CD4-positive, CD25-positive, alpha-beta regulatory T cell (primary cell): ENCODE measurements around the gene MYO10. TPM values are rescaled to one million over a fixed set of nuclear protein-coding genes. Genes with fewer than 3 reads are reported as not detected.
"Not testable (repeated sequence)": the region's sequence is repeated elsewhere in the genome, so short reads cannot be mapped to it uniquely, and the experiment has no call there.

Source experiments
- ATAC-seq, 2 donors: fragments of 150-1000 bp; cut with Tn5 transposase; one replicate each; pipeline ENCODE4 v1.10.0; 2021; ENCODE audit warnings: low read depth in 2 of 2, moderate number of reproducible peaks in 2 of 2, moderate library complexity in 1 of 2
- DNase-seq, 3 donors: peaks; one replicate each; pipeline versions ENCODE4 v3.0.0 to v3.0.0-alpha.2; 2012 to 2022; ENCODE audit warnings: mixed read lengths in 1 of 3
- H3K27ac ChIP-seq: one replicate; pipeline ENCODE4 v1.7.0; 2013; ENCODE audit warnings: mild to moderate bottlenecking, low read length; ENCODE audit not compliant: insufficient read depth, poor library complexity, severe bottlenecking
- H3K27me3 ChIP-seq: one replicate; pipeline ENCODE4 v1.7.0; 2013; ENCODE audit warnings: low read length; ENCODE audit not compliant: control insufficient read depth, insufficient read depth
- H3K36me3 ChIP-seq: one replicate; pipeline ENCODE4 v1.7.0; 2013; ENCODE audit warnings: mild to moderate bottlenecking, low read length, moderate library complexity; ENCODE audit not compliant: control insufficient read depth, insufficient read depth
- H3K4me1 ChIP-seq: 2 replicates; pipeline ENCODE4 v1.7.0; 2013; ENCODE audit warnings: mild to moderate bottlenecking, low read length; ENCODE audit not compliant: insufficient read depth, control insufficient read depth, poor library complexity, severe bottlenecking
- H3K4me3 ChIP-seq: one replicate; pipeline ENCODE4 v1.7.0; 2013; ENCODE audit warnings: low read depth, mild to moderate bottlenecking, low read length, moderate library complexity
- H3K9me3 ChIP-seq, 2 experiments: 1 replicate in 1 of 2; 2 replicates in 1 of 2; pipeline ENCODE4 v1.7.0; 2013; ENCODE audit warnings: low read length in 2 of 2, mild to moderate bottlenecking in 1 of 2, moderate library complexity in 1 of 2; ENCODE audit not compliant: control insufficient read depth in 2 of 2
- H3K27ac Mint-ChIP-seq, 3 donors: one replicate each; pipeline ENCODE4 v1.8.0; 2020 to 2022; ENCODE audit warnings: mild to moderate bottlenecking in 3 of 3, mixed read lengths in 3 of 3, moderate library complexity in 2 of 3
- H3K27me3 Mint-ChIP-seq: one replicate; pipeline ENCODE4 v1.8.0; 2022; ENCODE audit warnings: mild to moderate bottlenecking, mixed read lengths
- H3K36me3 Mint-ChIP-seq: one replicate; pipeline ENCODE4 v1.8.0; 2020; ENCODE audit warnings: mixed read lengths
- H3K4me1 Mint-ChIP-seq, 4 donors: one replicate each; pipeline ENCODE4 v1.8.0; 2020 to 2022; ENCODE audit warnings: mixed read lengths in 4 of 4, mild to moderate bottlenecking in 1 of 4
- H3K4me3 Mint-ChIP-seq, 4 donors: one replicate each; pipeline ENCODE4 v1.8.0; 2020 to 2022; ENCODE audit warnings: mild to moderate bottlenecking in 4 of 4, mixed read lengths in 4 of 4, moderate library complexity in 3 of 4
- H3K9me3 Mint-ChIP-seq, 7 donors: one replicate each; pipeline ENCODE4 v1.8.0; 2020 to 2022; ENCODE audit warnings: mixed read lengths in 7 of 7, mild to moderate bottlenecking in 3 of 7, moderate library complexity in 2 of 7
- polyA plus RNA-seq, 4 donors: library from polyadenylated mRNA; unstranded; fragments of 300-500 nt; fragmentation: Illumina TruSeq; gene quantifications; one replicate each; pipeline ENCODE4 v1.2.3, GENCODE V29; 2021
- total RNA-seq: library from RNA; stranded (reverse); gene quantifications from one replicate; pipeline ENCODE4 v1.2.3, GENCODE V29; 2022

Gene MYO10
- total and polyA plus RNA-seq, 5 donors from 2014 or later: 0.01 to 0.05 (median 0.02) TPM; not detected in 1

GRCh38 chr5:16727755-16728325, 208.2 kb downstream of the MYO10 start:
- Mint-ChIP-seq H3K27ac (peak overlapping the region in 1 of 3 donors; percentile 61), H3K4me1 (peaks cover 0 to 11% (median 5%) of the 10 kb centered on the region in 4 donors), H3K27me3 (peaks cover 5% of the 10 kb centered on the region), H3K4me3 (no peak overlapping the region), H3K36me3 (no peaks in the 10 kb centered on the region), H3K9me3 (peaks cover 0 to 5% (median 3%) of the 10 kb centered on the region in 7 donors)
- no peak overlapping the region for H3K27ac ChIP-seq
- peaks cover 4% of the 10 kb centered on the region for H3K27me3 ChIP-seq
- peaks cover 0 to 3% of the 10 kb centered on the region in 2 experiments for H3K9me3 ChIP-seq
- no peaks in the 10 kb centered on the region for H3K4me1 ChIP-seq
- no peak overlapping the region for H3K4me3 ChIP-seq
- DNase-seq: no peak
- no peaks in the 10 kb centered on the region for H3K36me3 ChIP-seq
- no peak for ATAC-seq

DNA sequence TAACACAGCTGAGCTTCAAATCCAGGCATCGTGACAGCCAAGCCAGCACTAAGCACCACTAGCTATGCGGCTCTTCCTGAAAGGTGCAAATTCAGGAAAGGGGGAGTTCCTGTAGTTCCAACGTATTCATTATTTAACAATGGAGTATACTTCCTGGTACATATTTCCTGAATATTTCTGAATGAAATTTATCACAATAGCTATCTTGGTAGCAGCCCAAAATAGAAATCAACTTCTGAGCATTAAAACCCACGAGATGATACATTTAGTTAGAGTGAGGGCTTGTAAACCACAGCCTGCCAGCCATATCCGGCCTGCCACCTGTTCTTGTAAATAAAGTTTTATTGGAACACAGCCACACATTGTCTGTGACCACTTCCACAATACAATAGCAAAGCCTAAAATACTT, 209.5 kb downstream of the MYO10 start:
- DNase-seq (peak in 2 of 3 donors; percentile 55 to 65), ATAC-seq (peak; percentile 47 to 67)
- H3K36me3 ChIP-seq: no peaks in the 10 kb centered on the region
- peaks cover 4% of the 10 kb centered on the region for H3K27me3 ChIP-seq
- H3K4me3 ChIP-seq: no peak overlapping the region
- no peak overlapping the region for H3K27ac ChIP-seq
- no peaks in the 10 kb centered on the region for H3K4me1 ChIP-seq
- Mint-ChIP-seq H3K36me3 (no peaks in the 10 kb centered on the region), H3K4me1 (peaks cover 0 to 11% (median 5%) of the 10 kb centered on the region in 4 donors), H3K9me3 (peaks cover 0 to 5% (median 3%) of the 10 kb centered on the region in 7 donors), H3K27ac (peak overlapping the region in 2 of 3 donors; percentile 6 to 59), H3K4me3 (no peak overlapping the region), H3K27me3 (peaks cover 7% of the 10 kb centered on the region)
- peaks cover 0 to 3% of the 10 kb centered on the region in 2 experiments for H3K9me3 ChIP-seq

DNA sequence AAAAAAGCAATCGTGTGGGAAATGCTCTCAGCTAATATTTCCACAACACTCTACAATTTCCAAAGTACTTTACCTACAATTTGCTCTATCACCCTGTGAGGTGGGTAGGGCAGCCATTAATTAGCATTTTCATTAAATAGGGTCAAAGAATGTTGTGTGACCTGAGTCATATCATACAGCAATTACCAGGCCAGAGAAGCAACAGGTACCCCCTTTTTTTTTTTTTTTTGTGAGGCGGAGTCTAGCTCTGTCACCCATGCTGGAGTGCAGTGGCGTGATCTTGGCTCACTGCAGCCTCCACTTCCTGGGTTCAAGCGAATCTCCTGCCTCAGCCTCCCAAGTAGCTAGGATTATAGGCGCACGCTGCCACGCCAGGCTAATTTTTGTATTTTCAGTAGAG, 210.5 kb downstream of the MYO10 start:
- H3K4me1 Mint-ChIP-seq: peaks cover 0 to 11% (median 5%) of the 10 kb centered on the region in 4 donors
- Histone ChIP-seq H3K27me3 (peaks cover 4% of the 10 kb centered on the region), H3K4me1 (no peaks in the 10 kb centered on the region), H3K36me3 (no peaks in the 10 kb centered on the region), H3K9me3 (peaks cover 0 to 3% of the 10 kb centered on the region in 2 experiments), H3K27ac (no peak overlapping the region), H3K4me3 (no peak overlapping the region)
- ATAC-seq: no peak
- no peak overlapping the region for H3K27ac Mint-ChIP-seq
- H3K36me3 Mint-ChIP-seq: no peaks in the 10 kb centered on the region
- no peak for DNase-seq
- peaks cover 12% of the 10 kb centered on the region for H3K27me3 Mint-ChIP-seq
- H3K4me3 Mint-ChIP-seq: no peak overlapping the region
- H3K9me3 Mint-ChIP-seq: peaks cover 0 to 5% (median 2%) of the 10 kb centered on the region in 7 donors

DNA sequence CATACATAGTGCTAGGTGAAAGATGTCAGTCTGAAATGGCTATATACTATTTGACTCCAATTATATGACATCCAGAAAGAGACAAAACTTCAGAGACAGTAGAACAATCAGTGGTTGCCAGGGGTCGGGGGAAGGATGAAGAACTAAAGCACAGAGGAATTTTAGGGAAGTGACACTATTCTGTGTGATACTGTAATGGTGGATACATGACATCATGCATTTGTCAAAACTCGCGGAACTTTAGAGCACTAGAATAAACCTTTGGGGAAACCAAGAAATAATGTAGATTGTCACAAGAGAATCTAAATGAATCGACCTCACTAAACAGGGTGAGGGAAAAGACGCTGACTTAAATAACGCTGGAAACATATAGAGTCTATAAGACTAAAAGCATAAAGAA, 212.3 kb downstream of the MYO10 start:
- Histone ChIP-seq H3K9me3 (peaks cover 0 to 3% of the 10 kb centered on the region in 2 experiments), H3K27ac (no peak overlapping the region), H3K4me3 (no peak overlapping the region), H3K27me3 (peaks cover 4% of the 10 kb centered on the region), H3K4me1 (no peaks in the 10 kb centered on the region), H3K36me3 (no peaks in the 10 kb centered on the region)
- Mint-ChIP-seq H3K27me3 (peaks cover 12% of the 10 kb centered on the region), H3K4me3 (no peak overlapping the region), H3K4me1 (peaks cover 0 to 11% (median 5%) of the 10 kb centered on the region in 4 donors), H3K36me3 (no peaks in the 10 kb centered on the region), H3K27ac (no peak overlapping the region), H3K9me3 (peaks cover 0 to 5% (median 2%) of the 10 kb centered on the region in 7 donors)
- no peak for DNase-seq
- no peak for ATAC-seq

GRCh38 chr5:16722097-16722495, 214.0 kb downstream of the MYO10 start:
- Histone ChIP-seq H3K4me3 (no peak overlapping the region), H3K36me3 (no peaks in the 10 kb centered on the region), H3K27me3 (peaks cover 4% of the 10 kb centered on the region), H3K9me3 (peaks cover 0 to 3% of the 10 kb centered on the region in 2 experiments), H3K27ac (no peak overlapping the region), H3K4me1 (no peaks in the 10 kb centered on the region)
- no peak overlapping the region for H3K27ac Mint-ChIP-seq
- H3K9me3 Mint-ChIP-seq: peaks cover 0 to 5% (median 2%) of the 10 kb centered on the region in 7 donors
- H3K4me1 Mint-ChIP-seq: peaks cover 0 to 11% (median 5%) of the 10 kb centered on the region in 4 donors
- DNase-seq (no peak), ATAC-seq (no peak)
- H3K27me3 Mint-ChIP-seq: peaks cover 12% of the 10 kb centered on the region
- no peak overlapping the region for H3K4me3 Mint-ChIP-seq
- no peaks in the 10 kb centered on the region for H3K36me3 Mint-ChIP-seq

- H3K27me3 ChIP-seq: peaks cover 4% of the 10 kb centered on the region
- H3K36me3 ChIP-seq: no peaks in the 10 kb centered on the region
- no peaks in the 10 kb centered on the region for H3K36me3 Mint-ChIP-seq
- peaks cover 12% of the 10 kb centered on the region for H3K27me3 Mint-ChIP-seq
- no peak overlapping the region for H3K27ac ChIP-seq
- no peak overlapping the region for H3K4me3 ChIP-seq
- no peak for ATAC-seq
- peaks cover 0 to 5% (median 2%) of the 10 kb centered on the region in 7 donors for H3K9me3 Mint-ChIP-seq
- no peak overlapping the region for H3K27ac Mint-ChIP-seq
- peaks cover 0 to 3% of the 10 kb centered on the region in 2 experiments for H3K9me3 ChIP-seq
- H3K4me1 Mint-ChIP-seq: peaks cover 0 to 6% (median 3%) of the 10 kb centered on the region in 4 donors
- no peak overlapping the region for H3K4me3 Mint-ChIP-seq
- H3K4me1 ChIP-seq: no peaks in the 10 kb centered on the region
- DNase-seq: no peak
Measured at GRCh38 chr5:16721151-16722096, 214.7 kb downstream of the MYO10 start.

GRCh38 chr5:16718036-16718435, 218.1 kb downstream of the MYO10 start:
- not testable (repeated sequence) for H3K4me1 Mint-ChIP-seq, H3K36me3 ChIP-seq, H3K27ac Mint-ChIP-seq, ATAC-seq, H3K36me3 Mint-ChIP-seq, DNase-seq, H3K9me3 ChIP-seq, H3K4me1 ChIP-seq, H3K4me3 ChIP-seq, H3K4me3 Mint-ChIP-seq, H3K27me3 ChIP-seq, H3K9me3 Mint-ChIP-seq, H3K27ac ChIP-seq
- H3K27me3 Mint-ChIP-seq: peaks cover 13% of the 10 kb centered on the region
